Uterine smooth muscle cell (primary cell): ENCODE measurements around the gene PHF11. TPM values are rescaled to one million over a fixed set of nuclear protein-coding genes. Genes with fewer than 3 reads are reported as not detected.

Experiments
- total RNA-seq: library from RNA; depleted of rRNA; stranded (reverse); fragments of >200 nt; gene quantifications from 2 replicates; pipeline ENCODE4 v1.2.3, GENCODE V29; 2014

Gene PHF11
- 13.6 and 19.3 TPM in 2 replicates for total RNA-seq

GRCh38 chr13:49495783-49496762 lies at the start of gene PHF11:
TSS of gene PHF11 (plus strand) at chr13:49495953. CDS start at chr13:49496002, 49 bp downstream.

Other genes starting within 250 kb of the PHF11 start
- gene CDADC1, start 248.0 kb upstream of the PHF11 start, total RNA-seq, result 4.3 and 7.9 TPM in 2 replicates
- 7.0 and 9.4 TPM in 2 replicates for gene CAB39L, start 51.9 kb upstream of the PHF11 start, total RNA-seq
- 11.7 and 15.1 TPM in 2 replicates for gene SETDB2, start 51.7 kb upstream of the PHF11 start, total RNA-seq
- 23.2 and 25.2 TPM in 2 replicates for gene RCBTB1, start 89.6 kb downstream of the PHF11 start, total RNA-seq
- not detected in 2 replicates for gene ARL11, start 132.6 kb downstream of the PHF11 start, total RNA-seq
- gene EBPL, start 195.5 kb downstream of the PHF11 start, total RNA-seq, result 69.4 and 73.5 TPM in 2 replicates